GM12878 (cell line): ENCODE data around the gene NFE2L1. TPM values are rescaled to one million over a fixed set of nuclear protein-coding genes. Genes with fewer than 3 reads are reported as not detected.
A peak's percentile ranks its signal among the peaks of the same experiment; 100 is the strongest.

Source experiments
- ATAC-seq: fragments of 200-7000 bp; cut with Tn5 transposase; 3 replicates; pipeline ENCODE4 v1.9.1; 2020; ENCODE audit warnings: mild to moderate bottlenecking, moderate library complexity
- BruUV-seq: library from RNA; stranded (reverse); fragments of 400-500 nt; replicated peaks from 2 replicates; lab custom pipeline; 2021; lab: Mats Ljungman, UMichigan
- CTCF ChIA-PET: fragments of 300-600 bp; sonication (Branson Sonifier 250); formaldehyde crosslinking; extraction: SDS; loops from one replicate; lab custom pipeline; 2021; ENCODE audit warnings: inconsistent platforms; lab: Yijun Ruan, JAX
- POLR2A ChIA-PET: fragments of 350-600 bp; formaldehyde crosslinking; extraction: SDS; loops from one replicate; lab custom pipeline; 2021; ENCODE audit warnings: inconsistent platforms; lab: Charles Lee
- RAD21 ChIA-PET: fragments of 300-600 bp; sonication (Branson Sonifier 250); formaldehyde crosslinking; loops from one replicate; lab custom pipeline; 2023; ENCODE audit warnings: antibody characterized with exemption; ENCODE audit not compliant: unreplicated experiment; lab: Charles Lee
- SMC1A ChIA-PET: fragments of 300-600 bp; sonication (Branson Sonifier 250); formaldehyde crosslinking; loops from one replicate; lab custom pipeline; 2023; ENCODE audit not compliant: unreplicated experiment, uncharacterized antibody; lab: Charles Lee
- DNase-seq: peaks from one replicate; pipeline ENCODE4 v3.0.0-alpha.2; 2011; ENCODE audit warnings: low read depth, low spot score
- FAIRE-seq: peaks from 3 replicates; lab custom pipeline; 2011; peaks lifted over from hg19 to GRCh38; lab: Jason Lieb, UNC
- H2AFZ ChIP-seq: 2 replicates; pipeline ENCODE4 v1.6.0; 2011; ENCODE audit warnings: low read depth, low read length, control low read depth; ENCODE audit not compliant: control insufficient read depth
- H3K27ac ChIP-seq: 2 replicates; pipeline ENCODE4 v1.5.1; 2011; ENCODE audit warnings: control low read depth; ENCODE audit not compliant: control insufficient read depth, insufficient read depth
- H3K27me3 ChIP-seq, 2 experiments: replicated peaks in 1 of 2; 2 replicates each; pipeline versions ENCODE4 v1.6.0 to v1.6.1; 2011; ENCODE audit warnings: low read length in 1 of 2; ENCODE audit not compliant: control insufficient read depth in 2 of 2, insufficient read depth in 2 of 2
- H3K36me3 ChIP-seq, 2 experiments: 2 replicates each; pipeline ENCODE4 v1.5.1; 2011; ENCODE audit warnings: low read length in 1 of 2; ENCODE audit not compliant: control insufficient read depth in 2 of 2, insufficient read depth in 2 of 2
- H3K4me1 ChIP-seq: 2 replicates; pipeline ENCODE4 v1.6.1; 2011; ENCODE audit warnings: mild to moderate bottlenecking, low read length, moderate library complexity, mixed read lengths; ENCODE audit not compliant: control insufficient read depth, insufficient read depth
- H3K4me2 ChIP-seq: 2 replicates; pipeline ENCODE4 v1.6.0; 2011; ENCODE audit warnings: control low read depth; ENCODE audit not compliant: control insufficient read depth, insufficient read depth
- H3K4me3 ChIP-seq: fragments of 200-600 bp; sonication (generic); 2 replicates; pipeline ENCODE4 v1.5.1; 2016
- H3K79me2 ChIP-seq: 2 replicates; pipeline ENCODE4 v1.6.0; 2011; ENCODE audit warnings: low read length; ENCODE audit not compliant: control insufficient read depth, insufficient read depth
- H3K9ac ChIP-seq: 2 replicates; pipeline ENCODE4 v1.8.0; 2011; ENCODE audit warnings: low read length, control low read depth, mixed read lengths; ENCODE audit not compliant: control insufficient read depth, insufficient read depth
- H3K9me3 ChIP-seq: replicated peaks from 3 replicates; pipeline ENCODE4 v1.5.1; 2011; ENCODE audit warnings: mild to moderate bottlenecking, low read length; ENCODE audit not compliant: control insufficient read depth, insufficient read depth
- H4K20me1 ChIP-seq: 2 replicates; pipeline ENCODE4 v1.6.0; 2011; ENCODE audit not compliant: control insufficient read depth, insufficient read depth
- DPF2 ChIP-seq: fragments of 450-650 bp; IDR thresholded peaks from 2 replicates; pipeline ENCODE4 v1.6.1; 2017; ENCODE audit warnings: mild to moderate bottlenecking
- E2F8 ChIP-seq: fragments of 450-650 bp; IDR thresholded peaks from 2 replicates; pipeline ENCODE4 v1.6.1; 2018; ENCODE audit warnings: mild to moderate bottlenecking, low read depth, moderate library complexity; ENCODE audit not compliant: partially characterized antibody
- EZH2 ChIP-seq: IDR thresholded peaks from 2 replicates; pipeline ENCODE4 v1.6.1; 2012; ENCODE audit warnings: low read depth, mild to moderate bottlenecking, control low read depth, inconsistent platforms, low read length, borderline replicate concordance; ENCODE audit not compliant: control insufficient read depth
- FOXK2 ChIP-seq: fragments of 450-650 bp; IDR thresholded peaks from 2 replicates; pipeline ENCODE4 v1.6.1; 2017; ENCODE audit warnings: mild to moderate bottlenecking, moderate library complexity
- HDAC2 ChIP-seq: fragments of 200-600 bp; sonication (generic); IDR thresholded peaks from 2 replicates; pipeline ENCODE4 v1.6.1; 2017
- HSF1 ChIP-seq: fragments of 150-350 bp; IDR thresholded peaks from 2 replicates; pipeline ENCODE4 v1.6.1; 2014; ENCODE audit warnings: mild to moderate bottlenecking, low read depth, low read length
- IKZF1 ChIP-seq: fragments of 450-650 bp; conservative IDR thresholded peaks from 2 replicates; pipeline ENCODE4 v1.6.1; 2017; ENCODE audit warnings: antibody characterized with exemption, mild to moderate bottlenecking
- KLF5 ChIP-seq: fragments of 450-650 bp; IDR thresholded peaks from 2 replicates; pipeline ENCODE4 v1.6.1; 2014; ENCODE audit warnings: mild to moderate bottlenecking; ENCODE audit not compliant: partially characterized antibody
- MEF2B ChIP-seq: fragments of 450-650 bp; IDR thresholded peaks from 2 replicates; pipeline ENCODE4 v1.6.1; 2018; ENCODE audit warnings: mild to moderate bottlenecking, moderate library complexity; ENCODE audit not compliant: partially characterized antibody, poor library complexity, severe bottlenecking
- NFYA ChIP-seq: IDR thresholded peaks from 2 replicates; pipeline ENCODE4 v1.6.1; 2011; ENCODE audit warnings: low read depth, mild to moderate bottlenecking, low read length, improper control_type of control experiment, borderline replicate concordance
- NR2C1 ChIP-seq: fragments of 450-650 bp; IDR thresholded peaks from 2 replicates; pipeline ENCODE4 v1.6.1; 2017; ENCODE audit warnings: antibody characterized with exemption, mild to moderate bottlenecking, moderate library complexity
- SUPT20H ChIP-seq: IDR thresholded peaks from 2 replicates; pipeline ENCODE4 v1.6.1; 2011; ENCODE audit warnings: low read depth, mild to moderate bottlenecking, low read length, moderate library complexity, borderline replicate concordance; ENCODE audit not compliant: control insufficient read depth
- TCF7 ChIP-seq: IDR thresholded peaks from 2 replicates; pipeline ENCODE4 v1.6.1; 2014; ENCODE audit warnings: antibody characterized with exemption, borderline replicate concordance
- YY1 ChIP-seq: IDR thresholded peaks from 2 replicates; pipeline ENCODE4 v1.6.1; 2011; ENCODE audit warnings: low read depth, mild to moderate bottlenecking, low read length
- ZNF207 ChIP-seq: fragments of 450-650 bp; IDR thresholded peaks from 2 replicates; pipeline ENCODE4 v1.6.1; 2014; ENCODE audit warnings: antibody characterized with exemption, mild to moderate bottlenecking, borderline replicate concordance
- ZNF24 ChIP-seq: fragments of 450-650 bp; IDR thresholded peaks from 2 replicates; pipeline ENCODE4 v1.6.1; 2017; ENCODE audit warnings: antibody characterized with exemption, mild to moderate bottlenecking
- WGBS: methylation state at CpG from one replicate; pipeline ENCODE4 v1.1.6; 2016; ENCODE audit warnings: low lambda C conversion rate; ENCODE audit not compliant: insufficient replicate concordance, insufficient coverage; ENCODE audit errors: missing lambda C conversion rate; 5-methylcytosine and 5-hydroxymethylcytosine counted together
- in situ Hi-C: fragments of 300-500 bp; cut with MboI; formaldehyde crosslinking; loops from 9 replicates; pipeline ENCODE4 v1.14.3; 2018; ENCODE audit warnings: mixed read lengths
- intact Hi-C: fragments of 100-400 bp; cut with micrococcal nuclease; formaldehyde crosslinking; loops from one replicate; pipeline ENCODE4 v1.14.2; 2022; ENCODE audit not compliant: unreplicated experiment
- polyA plus RNA-seq, 11 experiments: library from polyadenylated mRNA; depleted of rRNA in 4 of 11; unstranded in 6 of 11; stranded (reverse) in 5 of 11; fragments of >200 nt; fragmentation: Nextera tagmentation in 4 of 11; fragmentation: Illumina TruSeq in 1 of 11; extraction: Ambion mirVana in 4 of 11; extraction: Trizol in 1 of 11; gene quantifications; 1 replicate in 1 of 11; 2 replicates in 10 of 11; pipeline versions ENCODE4 v1.2.1 to v1.2.3, GENCODE V29; 2011 to 2016; ENCODE audit warnings: inconsistent platforms in 2 of 11, missing spikeins in 2 of 11, low read depth in 1 of 11
- total RNA-seq, 4 experiments: library from RNA; depleted of rRNA in 3 of 4; stranded (reverse); fragments of >200 nt in 3 of 4; fragmentation: Illumina TruSeq in 1 of 4; extraction: Trizol in 1 of 4; gene quantifications; 2 replicates each; pipeline versions ENCODE4 v1.2.1 to v1.2.3, GENCODE V29; 2013 to 2021

NFE2L1 gene
- total and polyA plus RNA-seq, 10 of the 15 experiments (the other 5 are each of a cell fraction or from before 2014, with no cell fraction given) = 3.8 to 104 (median 26.4) TPM

- SMC1A ChIA-PET = interaction anchor here (1.0 to 7.4 kb wide), 24 partner anchors 9 to 851 kb away, joined by 3 to 100 read pairs (median 6); partner anchors contain the start of gene NFE2L1
- Histone ChIP-seq H3K4me2 (peak overlapping the region; percentile 57), H3K9ac (peak overlapping the region; percentile 22; the same call in 1 of the 2 replicates), H3K9me3 (no peaks in the 10 kb centered on the region), H3K4me1 (peaks cover 27% of the 10 kb centered on the region), H3K4me3 (no peak overlapping the region), H4K20me1 (peaks cover 5% of the 10 kb centered on the region; the same call in 1 of the 2 replicates), H2AFZ (peak overlapping the region; percentile 62), H3K36me3 (no peaks in the 10 kb centered on the region), H3K27ac (no peak overlapping the region), H3K79me2 (no peaks in the 10 kb centered on the region), H3K27me3 (no peaks in the 10 kb centered on the region; a peak in 1 of 4 replicates)
- DNase-seq = peak; percentile 34
- BruUV-seq = no TSS peak
- peak; percentile 70 for ATAC-seq
- peak; percentile 84 for FAIRE-seq
- in situ Hi-C loops (loop anchor here (5.0 kb wide), 2 partner anchors 41 to 111 kb away; no protein-coding TSS in a partner anchor), intact Hi-C loops (loop anchor here (1.0 to 5.0 kb wide), 4 partner anchors 22 to 592 kb away; partner anchors contain the start of gene NFE2L1)
- WGBS = 22% methylated on average over 18 of the region's 18 CpGs
- POLR2A ChIA-PET = interaction anchor here (0.6 to 3.7 kb wide), 8 partner anchors 10 to 86 kb away, joined by 3 to 29 read pairs (median 4); partner anchors contain the start of gene NFE2L1
- RAD21 ChIA-PET = interaction anchor here (0.6 to 5.1 kb wide), 23 partner anchors 10 to 592 kb away, joined by 3 to 117 read pairs (median 4); partner anchors contain the start of genes CBX1, CDK5RAP3, COPZ2 and HOXB5
- CTCF ChIA-PET = interaction anchor here (0.6 to 7.9 kb wide), 37 partner anchors 9 to 592 kb away, joined by 3 to 176 read pairs (median 6); partner anchors contain the start of genes CBX1, CDK5RAP3, COPZ2 and NFE2L1
- TF ChIP-seq YY1 = peak; percentile 74
- no peak for TF ChIP-seq HSF1
- peak; percentile 23 for TF ChIP-seq MEF2B
- TF ChIP-seq TCF7 = no peak
- TF ChIP-seq DPF2 = peak; percentile 31; the same call in 1 of the 2 replicates
- no peak for TF ChIP-seq FOXK2
- TF ChIP-seq ZNF24 = no peak
- no peak for TF ChIP-seq SUPT20H
- peak; percentile 43; the same call in 1 of the 2 replicates for TF ChIP-seq IKZF1
- no peak for TF ChIP-seq E2F8
- TF ChIP-seq ZNF207 = no peak
- no peak for TF ChIP-seq KLF5
- no peak for TF ChIP-seq HDAC2
- TF ChIP-seq EZH2 = no peak
- TF ChIP-seq NR2C1 = no peak
- no peak for TF ChIP-seq NFYA
Measured at GRCh38 chr17:48026502-48027321, 21.4 kb upstream of the NFE2L1 start.
